GM12878 (cell line): ENCODE measurements around the gene ZNF397. TPM values are rescaled to one million over a fixed set of nuclear protein-coding genes. Genes with fewer than 3 reads are reported as not detected.

Experiments
- CTCF ChIP-seq, 3 experiments: IDR thresholded peaks in 2 of 3; conservative IDR thresholded peaks in 1 of 3; 2 replicates each; pipeline ENCODE4 v1.5.1; 2011; ENCODE audit warnings: low read depth in 3 of 3, low read length in 3 of 3, mild to moderate bottlenecking in 3 of 3, control low read depth in 2 of 3, moderate library complexity in 2 of 3, inconsistent platforms in 1 of 3, mixed read lengths in 1 of 3; ENCODE audit not compliant: control insufficient read depth in 2 of 3, insufficient read depth in 1 of 3; ENCODE audit errors: extremely low read depth in 1 of 3
- NFYB ChIP-seq: IDR thresholded peaks from 2 replicates; pipeline ENCODE4 v1.6.1; 2011; ENCODE audit warnings: low read depth, mild to moderate bottlenecking, low read length, improper control_type of control experiment, moderate library complexity; ENCODE audit not compliant: insufficient read depth
- ZNF687 ChIP-seq: fragments of 450-650 bp; IDR thresholded peaks from 2 replicates; pipeline ENCODE4 v1.6.1; 2017; ENCODE audit warnings: mild to moderate bottlenecking, moderate library complexity
- polyA plus RNA-seq, 11 experiments: library from polyadenylated mRNA; depleted of rRNA in 4 of 11; unstranded in 6 of 11; stranded (reverse) in 5 of 11; fragments of >200 nt; fragmentation: Nextera tagmentation in 4 of 11; fragmentation: Illumina TruSeq in 1 of 11; extraction: Ambion mirVana in 4 of 11; extraction: Trizol in 1 of 11; gene quantifications; 1 replicate in 1 of 11; 2 replicates in 10 of 11; pipeline versions ENCODE4 v1.2.1 to v1.2.3, GENCODE V29; 2011 to 2016; ENCODE audit warnings: inconsistent platforms in 2 of 11, missing spikeins in 2 of 11, low read depth in 1 of 11
- total RNA-seq, 4 experiments: library from RNA; depleted of rRNA in 3 of 4; stranded (reverse); fragments of >200 nt in 3 of 4; fragmentation: Illumina TruSeq in 1 of 4; extraction: Trizol in 1 of 4; gene quantifications; 2 replicates each; pipeline versions ENCODE4 v1.2.1 to v1.2.3, GENCODE V29; 2013 to 2021

ZNF397 gene
- total and polyA plus RNA-seq, 10 of the 15 experiments (the other 5 are each of a cell fraction or from before 2014, with no cell fraction given): 5.2 to 13.3 (median 10.8) TPM

GRCh38 chr18:35231052-35231451 lies 9.8 kb upstream of the ZNF397 start (continued):
- TF ChIP-seq ZNF687 (no peak), CTCF (IDR thresholded peaks at IDR 0.05 in 2 of 3, conservative IDR thresholded peaks at IDR 0.05 in 1 of 3; ENCODE audit: control insufficient read depth in 2 of 3, extremely low read depth in 1 of 3, insufficient read depth in 1 of 3, low read depth in 3 of 3, low read length in 3 of 3) (peak; percentile 89 to 95 (median 89)), NFYB (no peak)
